MCF 10A (cell line): ENCODE data around the gene MAPRE2. TPM values are rescaled to one million over a fixed set of nuclear protein-coding genes. Genes with fewer than 3 reads are reported as not detected.

ENCODE experiments used
- BruUV-seq: library from RNA; stranded (reverse); fragments of 400-500 nt; replicated peaks from 2 replicates; lab custom pipeline; 2021; lab: Mats Ljungman, UMichigan
- CTCF ChIA-PET: fragments of 300-600 bp; sonication (Branson Sonifier 250); formaldehyde crosslinking; extraction: SDS; loops from one replicate; lab custom pipeline; 2021; ENCODE audit warnings: antibody characterized with exemption, inconsistent platforms; lab: Yijun Ruan, JAX
- POLR2A ChIA-PET: fragments of 300-600, 350-650 bp; sonication (Branson Sonifier 250); formaldehyde crosslinking; extraction: SDS; loops from one replicate; lab custom pipeline; 2020; ENCODE audit warnings: antibody characterized with exemption, inconsistent platforms; lab: Yijun Ruan, JAX
- DNase-seq: peaks from one replicate; pipeline ENCODE4 v3.0.0-alpha.2; 2018; ENCODE audit not compliant: unreplicated experiment
- H3K27ac Mint-ChIP-seq: one replicate; pipeline ENCODE4 v1.8.0; 2022; ENCODE audit warnings: mild to moderate bottlenecking, low read depth, mixed read lengths; ENCODE audit not compliant: unreplicated experiment
- H3K27me3 Mint-ChIP-seq: one replicate; pipeline ENCODE4 v1.8.0; 2022; ENCODE audit warnings: mixed read lengths; ENCODE audit not compliant: insufficient read depth, unreplicated experiment
- H3K36me3 Mint-ChIP-seq: one replicate; pipeline ENCODE4 v1.8.0; 2022; ENCODE audit warnings: mild to moderate bottlenecking, moderate library complexity, mixed read lengths; ENCODE audit not compliant: insufficient read depth, unreplicated experiment
- H3K4me1 Mint-ChIP-seq: one replicate; pipeline ENCODE4 v1.8.0; 2022; ENCODE audit warnings: mixed read lengths; ENCODE audit not compliant: insufficient read depth, unreplicated experiment
- H3K4me3 Mint-ChIP-seq: one replicate; pipeline ENCODE4 v1.8.0; 2022; ENCODE audit warnings: mild to moderate bottlenecking, moderate library complexity, mixed read lengths; ENCODE audit not compliant: unreplicated experiment
- H3K9me3 Mint-ChIP-seq: one replicate; pipeline ENCODE4 v1.8.0; 2022; ENCODE audit warnings: mixed read lengths; ENCODE audit not compliant: unreplicated experiment
- CTCF ChIP-seq: fragments of 200-600 bp; IDR thresholded peaks from one replicate; pipeline ENCODE4 v1.8.0; 2022; ENCODE audit warnings: antibody characterized with exemption, mild to moderate bottlenecking; ENCODE audit not compliant: unreplicated experiment
- intact Hi-C: fragments of 100-400 bp; cut with micrococcal nuclease; formaldehyde crosslinking; loops from 2 replicates; pipeline ENCODE4 v1.14.1; 2022
- total RNA-seq: library from RNA; stranded (reverse); gene quantifications from 2 replicates; pipeline ENCODE4 v1.2.3, GENCODE V29; 2022

The MAPRE2 gene
- total RNA-seq, 1 experiment from 2014 or later, result 7.7 TPM

- BruUV-seq, result no TSS peak
- peaks cover 33% of the 10 kb centered on the region for H3K4me1 Mint-ChIP-seq
- H3K9me3 Mint-ChIP-seq, result no peaks in the 10 kb centered on the region
- H3K27me3 Mint-ChIP-seq, result no peaks in the 10 kb centered on the region
- no peak overlapping the region for H3K4me3 Mint-ChIP-seq
- no peak overlapping the region for H3K27ac Mint-ChIP-seq
- TF ChIP-seq CTCF, result no peak
- DNase-seq, result no peak
- ChIA-PET CTCF (interaction anchor here (0.6 to 1.9 kb wide), 2 partner anchors 69 to 374 kb away, joined by 3 to 7 read pairs; no protein-coding TSS in a partner anchor), POLR2A (interaction anchor here (1.0 to 2.2 kb wide), 2 partner anchors 32 to 34 kb away, joined by 3 to 7 read pairs; partner anchors contain the start of gene MAPRE2)
- intact Hi-C loops, result no loop called here
- no peaks in the 10 kb centered on the region for H3K36me3 Mint-ChIP-seq
These were observed 33.4 kb downstream of the MAPRE2 start for GRCh38 chr18:35074581-35074980.

- no peak for DNase-seq
- intact Hi-C loops, result no loop called here
- Mint-ChIP-seq H3K36me3 (no peaks in the 10 kb centered on the region), H3K9me3 (no peaks in the 10 kb centered on the region), H3K4me1 (peaks cover 33% of the 10 kb centered on the region), H3K27ac (no peak overlapping the region), H3K27me3 (no peaks in the 10 kb centered on the region), H3K4me3 (no peak overlapping the region)
- CTCF ChIA-PET, result interaction anchor here (0.6 kb wide), 2 partner anchors 38 to 373 kb away, joined by 3 read pairs; no protein-coding TSS in a partner anchor
- no peak for TF ChIP-seq CTCF
- no TSS peak for BruUV-seq
- POLR2A ChIA-PET, result interaction anchor here (1.1 kb wide), 1 partner anchor 34 kb away, joined by 4 read pairs; the partner anchor contains the start of gene MAPRE2
These were observed 33.9 kb downstream of the MAPRE2 start for GRCh38 chr18:35075132-35075531.

- Mint-ChIP-seq H3K4me1 (peaks cover 33% of the 10 kb centered on the region), H3K27me3 (no peaks in the 10 kb centered on the region), H3K4me3 (no peak overlapping the region), H3K36me3 (no peaks in the 10 kb centered on the region), H3K27ac (peak overlapping the region; percentile 54), H3K9me3 (no peaks in the 10 kb centered on the region)
- intact Hi-C loops, result no loop called here
- CTCF ChIA-PET, result no interaction called here
- TF ChIP-seq CTCF, result no peak
- no TSS peak for BruUV-seq
- POLR2A ChIA-PET, result interaction anchor here (1.1 kb wide), 1 partner anchor 35 kb away, joined by 4 read pairs; the partner anchor contains the start of gene MAPRE2
- peak; percentile 35 for DNase-seq
These were observed 35.1 kb downstream of the MAPRE2 start for GRCh38 chr18:35076135-35076924.

GRCh38 chr18:35077937-35078336, 36.7 kb downstream of the MAPRE2 start:
- peaks cover 23% of the 10 kb centered on the region for H3K4me1 Mint-ChIP-seq
- no TSS peak for BruUV-seq
- DNase-seq, result no peak
- H3K4me3 Mint-ChIP-seq, result no peak overlapping the region
- ChIA-PET CTCF (no interaction called here), POLR2A (no interaction called here)
- intact Hi-C loops, result no loop called here
- no peaks in the 10 kb centered on the region for H3K9me3 Mint-ChIP-seq
- no peaks in the 10 kb centered on the region for H3K27me3 Mint-ChIP-seq
- TF ChIP-seq CTCF, result no peak
- no peaks in the 10 kb centered on the region for H3K36me3 Mint-ChIP-seq
- no peak overlapping the region for H3K27ac Mint-ChIP-seq
